ENCODE results near the gene BAIAP3. TPM values are rescaled to one million over a fixed set of nuclear protein-coding genes. Genes with fewer than 3 reads are reported as not detected.

Gene BAIAP3
- total RNA-seq, 3 donors from 2014 or later = 5.6 to 14.6 (median 5.7) TPM

GRCh38 chr16:1324286-1324826 is 9.1 kb upstream of the BAIAP3 start:
- H3K4me3 ChIP-seq = no peak overlapping the region
- H3K36me3 ChIP-seq (ENCODE audit: low read depth) = peaks cover 14% of the 10 kb centered on the region
- no peaks in the 10 kb centered on the region for H3K9me3 ChIP-seq
- no peak for ATAC-seq
- intact Hi-C loops (cut with DNase I, micrococcal nuclease) = no loop called here
- H3K4me1 ChIP-seq (ENCODE audit: low read depth) = no peaks in the 10 kb centered on the region
- no peak for DNase-seq
- no peak for TF ChIP-seq CTCF (IDR thresholded peaks at IDR 0.05)

DNA sequence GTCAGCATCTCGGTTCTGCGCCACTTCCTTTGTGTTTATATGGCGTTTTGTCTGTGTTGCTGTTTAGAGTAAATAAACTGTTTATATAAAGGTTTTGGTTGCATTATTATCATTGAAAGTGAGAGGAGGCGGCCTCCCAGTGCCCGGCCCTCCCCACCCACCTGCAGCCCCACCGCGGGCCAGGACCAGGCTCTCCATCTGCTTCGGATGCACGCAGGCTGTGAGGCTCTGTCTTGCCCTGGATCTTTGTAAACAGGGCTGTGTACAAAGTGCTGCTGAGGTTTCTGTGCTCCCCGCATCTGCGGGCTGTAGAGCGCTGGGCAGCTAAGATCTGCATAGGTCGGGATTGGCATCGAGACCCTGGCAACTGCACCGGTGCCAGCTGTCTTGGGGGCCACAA is 8.2 kb upstream of the BAIAP3 start:
- no peak for TF ChIP-seq CTCF (IDR thresholded peaks at IDR 0.05)
- H3K4me3 ChIP-seq = no peak overlapping the region
- intact Hi-C loops (cut with DNase I, micrococcal nuclease) = no loop called here
- ATAC-seq (no peak), DNase-seq (no peak)
- no peaks in the 10 kb centered on the region for H3K4me1 ChIP-seq (ENCODE audit: low read depth)
- H3K9me3 ChIP-seq = no peaks in the 10 kb centered on the region
- H3K36me3 ChIP-seq (ENCODE audit: low read depth) = peaks cover 7% of the 10 kb centered on the region

DNA sequence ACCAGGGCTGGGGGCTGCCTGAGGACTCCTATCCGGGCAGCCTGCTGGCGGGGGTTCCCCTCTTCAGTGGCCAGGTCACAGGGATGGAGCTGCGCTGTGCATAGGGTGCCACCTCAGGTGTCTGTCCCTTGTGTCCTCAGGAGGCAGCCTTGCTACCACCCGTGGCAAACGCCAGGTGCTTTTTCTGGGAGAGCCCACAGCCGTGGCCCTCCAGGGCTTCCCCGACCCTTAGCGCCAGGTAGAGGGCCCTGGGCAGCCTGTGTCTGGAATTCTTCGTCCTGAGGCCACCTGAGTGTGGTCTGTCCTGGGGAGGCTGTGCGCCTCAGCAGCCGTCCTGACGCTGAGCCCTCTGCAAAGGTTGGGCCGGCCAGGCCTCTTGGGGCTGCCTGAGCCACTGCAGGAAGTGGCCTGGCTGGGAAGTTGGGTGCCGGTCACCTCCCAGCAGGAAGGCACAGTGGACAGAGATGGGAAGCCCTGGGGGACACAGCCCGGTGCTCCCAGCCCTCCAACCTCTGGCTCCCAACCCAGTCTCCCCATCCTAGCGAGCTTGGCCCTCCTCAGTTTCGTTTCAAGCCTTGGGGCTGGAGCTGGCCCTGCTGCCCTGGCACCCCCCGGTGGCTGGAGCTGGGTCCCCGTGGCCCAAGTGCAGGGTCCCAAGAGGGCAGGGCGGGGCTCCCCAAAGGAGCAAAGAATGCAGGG is 7.6 kb upstream of the BAIAP3 start:
- Histone ChIP-seq H3K4me3 (no peak overlapping the region), H3K9me3 (no peaks in the 10 kb centered on the region), H3K4me1 (ENCODE audit: low read depth) (no peaks in the 10 kb centered on the region), H3K36me3 (ENCODE audit: low read depth) (peaks cover 3% of the 10 kb centered on the region)
- no peak for DNase-seq
- ATAC-seq = peak; percentile 26
- intact Hi-C loops (cut with DNase I, micrococcal nuclease) = no loop called here
- no peak for TF ChIP-seq CTCF (IDR thresholded peaks at IDR 0.05)

DNA sequence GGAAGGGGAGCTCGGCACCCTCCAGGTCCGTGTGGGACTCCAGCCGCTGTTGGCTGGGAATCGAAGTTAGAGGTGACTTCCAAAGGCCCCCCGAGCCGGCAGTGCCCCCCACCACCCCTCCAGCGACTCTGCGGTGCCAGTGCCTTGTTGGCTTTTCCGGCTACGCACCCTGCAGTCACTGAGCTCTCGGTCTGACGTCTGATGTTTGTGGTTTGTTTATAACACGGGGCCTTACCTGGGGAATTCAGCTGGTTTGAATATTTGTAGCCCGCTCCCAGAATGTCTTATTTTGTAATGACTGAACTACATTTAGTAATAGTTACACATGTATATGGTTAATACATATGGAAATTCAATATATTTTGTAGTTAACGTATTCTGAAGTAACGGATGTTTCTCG is 7.1 kb upstream of the BAIAP3 start:
- peak; percentile 13 for ATAC-seq
- H3K4me1 ChIP-seq (ENCODE audit: low read depth) = peaks cover 3% of the 10 kb centered on the region
- DNase-seq = no peak
- intact Hi-C loops (cut with DNase I, micrococcal nuclease) = no loop called here
- H3K36me3 ChIP-seq (ENCODE audit: low read depth) = peaks cover 3% of the 10 kb centered on the region
- no peaks in the 10 kb centered on the region for H3K9me3 ChIP-seq
- no peak overlapping the region for H3K4me3 ChIP-seq
- TF ChIP-seq CTCF (IDR thresholded peaks at IDR 0.05) = no peak

GRCh38 chr16:1326946-1327618 is 6.4 kb upstream of the BAIAP3 start:
- Histone ChIP-seq H3K9me3 (no peaks in the 10 kb centered on the region), H3K4me3 (no peak overlapping the region), H3K36me3 (ENCODE audit: low read depth) (peaks cover 3% of the 10 kb centered on the region), H3K4me1 (ENCODE audit: low read depth) (peaks cover 10% of the 10 kb centered on the region)
- intact Hi-C loops (cut with DNase I, micrococcal nuclease) = no loop called here
- DNase-seq (no peak), ATAC-seq (no peak)
- no peak for TF ChIP-seq CTCF (IDR thresholded peaks at IDR 0.05)
